Cardiac fibroblast (primary cell): ENCODE measurements around the gene MAP4.

Experiments used
- DNase-seq, 2 donors: peaks; one replicate each; pipeline versions ENCODE4 v3.0.0 to v3.0.0-alpha.2; 2010; ENCODE audit warnings: low read depth in 2 of 2
- H3K4me3 ChIP-seq, 2 donors: replicated peaks in 1 of 2; 1 replicate in 1 of 2; 2 replicates in 1 of 2; pipeline ENCODE4 v1.5.1; 2011; ENCODE audit warnings: low read depth in 2 of 2, low read length in 2 of 2, mild to moderate bottlenecking in 2 of 2, moderate library complexity in 1 of 2
- TF ChIP-seq, protein P1 (sequence below): IDR thresholded peaks from one replicate; pipeline ENCODE4 v1.5.1; 2011; ENCODE audit warnings: low read depth, mild to moderate bottlenecking, low read length, inconsistent platforms

Gene MAP4

DNA sequence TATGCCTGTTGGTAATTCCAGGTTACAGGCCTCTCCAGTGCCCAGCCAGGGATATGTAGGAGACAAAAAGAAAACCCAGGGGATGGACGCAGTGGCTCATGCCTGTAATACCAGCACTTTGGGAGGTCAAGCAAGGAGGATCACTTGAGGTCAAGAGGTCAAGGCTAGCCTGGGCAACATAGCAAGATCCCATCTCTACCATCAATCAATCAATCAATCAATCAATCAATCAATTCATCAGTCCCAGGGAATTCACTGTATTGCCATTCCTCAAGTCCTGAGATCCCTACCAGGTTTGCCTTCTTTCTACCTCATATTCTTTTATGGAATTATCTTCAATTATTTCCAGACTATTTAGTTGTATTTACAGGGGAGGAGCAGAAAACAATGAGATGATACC is 131.0 kb downstream of the MAP4 start:
- H3K4me3 ChIP-seq: no peak overlapping the region
- TF ChIP-seq, protein P1, sequence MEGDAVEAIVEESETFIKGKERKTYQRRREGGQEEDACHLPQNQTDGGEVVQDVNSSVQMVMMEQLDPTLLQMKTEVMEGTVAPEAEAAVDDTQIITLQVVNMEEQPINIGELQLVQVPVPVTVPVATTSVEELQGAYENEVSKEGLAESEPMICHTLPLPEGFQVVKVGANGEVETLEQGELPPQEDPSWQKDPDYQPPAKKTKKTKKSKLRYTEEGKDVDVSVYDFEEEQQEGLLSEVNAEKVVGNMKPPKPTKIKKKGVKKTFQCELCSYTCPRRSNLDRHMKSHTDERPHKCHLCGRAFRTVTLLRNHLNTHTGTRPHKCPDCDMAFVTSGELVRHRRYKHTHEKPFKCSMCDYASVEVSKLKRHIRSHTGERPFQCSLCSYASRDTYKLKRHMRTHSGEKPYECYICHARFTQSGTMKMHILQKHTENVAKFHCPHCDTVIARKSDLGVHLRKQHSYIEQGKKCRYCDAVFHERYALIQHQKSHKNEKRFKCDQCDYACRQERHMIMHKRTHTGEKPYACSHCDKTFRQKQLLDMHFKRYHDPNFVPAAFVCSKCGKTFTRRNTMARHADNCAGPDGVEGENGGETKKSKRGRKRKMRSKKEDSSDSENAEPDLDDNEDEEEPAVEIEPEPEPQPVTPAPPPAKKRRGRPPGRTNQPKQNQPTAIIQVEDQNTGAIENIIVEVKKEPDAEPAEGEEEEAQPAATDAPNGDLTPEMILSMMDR: no peak
- no peak for DNase-seq

DNA sequence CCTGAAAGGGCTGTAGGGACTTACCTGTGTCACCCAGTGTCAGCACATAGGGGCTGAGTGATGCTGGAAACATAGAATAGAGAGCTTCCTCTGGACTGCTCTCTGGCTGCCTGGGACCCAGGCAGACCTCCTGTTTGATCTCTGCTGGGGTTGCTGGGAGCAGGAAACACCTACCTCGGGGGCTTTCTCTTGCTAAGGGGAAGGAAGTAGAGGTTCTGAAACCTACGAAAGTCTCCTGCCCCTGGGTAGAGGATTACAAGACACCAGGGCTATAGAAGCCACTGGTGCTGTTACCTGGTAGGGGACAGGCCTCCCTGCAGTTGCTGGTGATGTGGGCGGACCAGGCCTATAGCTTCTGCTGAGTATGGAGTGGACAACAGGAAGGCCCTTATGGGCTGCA is 131.6 kb downstream of the MAP4 start:
- no peak overlapping the region for H3K4me3 ChIP-seq
- DNase-seq: no peak
- TF ChIP-seq, protein P1: no peak

DNA sequence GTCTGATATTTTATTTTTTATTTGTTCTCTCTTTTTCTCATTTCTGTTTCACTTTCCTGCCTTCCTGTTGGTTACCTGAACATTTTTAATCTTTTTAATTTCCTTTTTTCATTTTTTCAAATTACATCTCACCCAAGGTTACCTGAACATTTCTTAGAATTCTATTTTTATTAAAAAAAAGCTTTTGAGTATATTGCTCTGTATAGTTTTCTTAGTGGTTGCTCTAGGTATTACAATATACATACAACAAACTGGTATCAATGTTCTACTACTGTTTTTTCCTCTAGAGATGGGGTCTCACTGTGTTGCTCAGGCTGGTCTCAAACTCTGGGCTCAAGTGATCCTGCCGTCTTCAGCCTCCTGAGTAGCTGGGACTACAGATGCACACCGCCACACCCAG is 133.9 kb downstream of the MAP4 start:
- no peak for DNase-seq
- TF ChIP-seq, protein P1: peak; percentile 3

DNA sequence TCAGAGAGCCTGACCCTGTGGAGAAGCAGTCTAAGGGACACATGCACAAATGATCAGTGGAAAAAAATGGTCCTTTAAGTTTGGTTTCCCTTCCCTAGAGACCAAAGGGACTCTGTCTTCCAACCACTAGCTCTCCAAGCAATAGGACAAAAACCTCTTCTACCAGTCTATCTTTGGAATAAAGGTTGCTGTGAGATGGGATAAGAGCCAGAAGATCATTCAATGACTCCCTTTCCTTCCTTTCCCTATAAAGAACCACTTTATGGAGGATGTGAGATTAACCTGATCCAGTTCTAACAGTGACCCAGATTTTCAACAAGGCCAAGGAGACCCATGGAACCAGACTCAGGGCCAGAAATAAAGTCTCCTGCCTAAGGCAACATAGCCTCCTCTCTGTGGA is 138.5 kb downstream of the MAP4 start:
- TF ChIP-seq, protein P1: no peak
- H3K4me3 ChIP-seq: no peak overlapping the region
- no peak for DNase-seq

More for the DNA sequence above, 133.9 kb downstream of the MAP4 start:
- H3K4me3 ChIP-seq: no peak overlapping the region

DNA sequence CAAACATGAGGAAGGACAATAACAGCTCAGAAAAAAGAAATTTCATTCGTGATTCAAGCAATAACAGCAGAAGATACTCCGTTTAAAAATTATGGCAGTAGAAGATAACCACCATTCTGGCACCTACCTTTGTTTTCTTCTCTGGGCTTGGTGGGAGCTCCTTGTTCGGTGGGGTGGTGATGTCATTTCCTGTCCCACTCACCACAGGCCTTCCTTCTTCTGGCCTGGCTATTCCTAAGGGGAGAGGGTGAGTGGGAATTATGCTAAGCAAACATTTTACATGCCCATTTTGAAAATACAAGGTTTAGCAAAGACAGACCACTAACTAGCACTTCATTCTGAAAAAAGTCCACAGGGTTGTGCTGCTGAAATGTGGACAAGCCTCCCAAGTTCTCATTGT is 138.9 kb downstream of the MAP4 start:
- no peak overlapping the region for H3K4me3 ChIP-seq
- TF ChIP-seq, protein P1: no peak

DNA sequence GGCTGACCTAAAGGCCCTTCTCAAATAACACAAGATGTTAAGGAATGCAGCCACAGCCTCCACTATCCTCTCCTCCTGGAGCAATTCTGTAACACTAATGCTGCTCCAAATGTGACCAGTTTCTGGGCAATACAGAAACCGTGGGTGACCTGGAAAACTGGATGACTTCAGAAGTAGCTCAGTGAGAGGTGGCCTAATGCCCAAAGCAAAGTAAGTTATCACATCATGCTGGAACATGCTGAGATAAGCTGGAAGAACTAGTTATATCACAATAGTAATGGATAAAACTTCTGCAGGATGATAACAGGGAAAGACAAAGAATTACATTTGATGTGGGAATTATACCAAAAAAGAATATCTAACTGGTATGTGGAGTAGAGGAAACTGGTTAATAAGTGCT is 141.3 kb downstream of the MAP4 start:
- no peak overlapping the region for H3K4me3 ChIP-seq
- no peak for DNase-seq
- TF ChIP-seq, protein P1: no peak

More for the DNA sequence above, 138.9 kb downstream of the MAP4 start:
- peak; percentile 20 to 56 for DNase-seq

DNA sequence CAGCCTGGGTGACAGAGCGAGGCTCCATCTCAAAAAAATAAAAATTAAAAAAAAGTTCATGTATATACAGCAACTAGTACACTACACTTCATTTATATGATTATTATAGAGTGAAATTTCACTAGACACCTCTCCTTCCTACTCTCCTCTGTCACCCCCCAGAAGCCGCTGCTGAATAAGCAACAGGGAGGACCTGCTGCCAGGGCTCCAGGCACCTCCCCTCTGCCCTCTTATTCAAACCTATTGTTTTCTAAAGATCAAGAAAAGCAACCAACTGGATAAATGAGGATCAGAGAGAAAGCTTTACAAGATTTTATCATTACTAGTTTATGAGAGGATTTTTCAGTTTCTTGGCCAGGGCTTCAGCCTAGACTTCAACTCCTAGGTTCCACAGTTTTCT is 141.8 kb downstream of the MAP4 start:
- no peak for DNase-seq
- no peak overlapping the region for H3K4me3 ChIP-seq
- TF ChIP-seq, protein P1: no peak
